HG02840 (cell line): ENCODE results near the gene ERCC1.
A peak's percentile ranks its signal among the peaks of the same experiment; 100 is the strongest.
"Not testable (repeated sequence)": the region's sequence is repeated elsewhere in the genome, so short reads cannot be mapped to it uniquely, and the experiment has no call there.

Experiments used
- ATAC-seq: cut with Tn5 transposase; IDR thresholded peaks from one replicate; pipeline ENCODE4 v1.9.1; 2021; ENCODE audit warnings: mild to moderate bottlenecking, moderate library complexity, moderate number of reproducible peaks; ENCODE audit not compliant: unreplicated experiment, low FRiP score

Gene ERCC1

DNA sequence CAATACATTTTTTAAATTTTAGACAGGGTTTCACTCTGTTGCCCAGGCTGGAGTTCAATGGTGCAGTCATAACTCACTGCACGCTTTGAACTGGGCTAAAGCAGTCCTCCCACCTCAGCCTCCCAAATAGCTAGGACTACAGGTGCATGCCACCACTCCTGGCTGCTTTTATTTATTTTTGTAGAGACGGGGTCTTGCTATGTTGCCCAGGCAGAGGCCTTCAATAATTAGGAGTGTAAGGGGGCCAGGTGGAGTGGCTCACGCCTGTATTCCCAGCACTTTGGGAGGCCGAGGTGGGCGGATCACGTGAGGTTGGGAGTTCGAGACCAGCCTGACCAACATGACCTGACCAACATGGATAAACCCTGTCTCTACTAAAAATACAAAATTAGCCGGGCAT, 8.8 kb upstream of the ERCC1 start:
- ATAC-seq, result not testable (repeated sequence)

- ATAC-seq, result not testable (repeated sequence)
These were observed 7.3 kb upstream of the ERCC1 start for GRCh38 chr19:45431008-45431407.

GRCh38 chr19:45429896-45430295, 6.2 kb upstream of the ERCC1 start:
- ATAC-seq, result not testable (repeated sequence)

DNA sequence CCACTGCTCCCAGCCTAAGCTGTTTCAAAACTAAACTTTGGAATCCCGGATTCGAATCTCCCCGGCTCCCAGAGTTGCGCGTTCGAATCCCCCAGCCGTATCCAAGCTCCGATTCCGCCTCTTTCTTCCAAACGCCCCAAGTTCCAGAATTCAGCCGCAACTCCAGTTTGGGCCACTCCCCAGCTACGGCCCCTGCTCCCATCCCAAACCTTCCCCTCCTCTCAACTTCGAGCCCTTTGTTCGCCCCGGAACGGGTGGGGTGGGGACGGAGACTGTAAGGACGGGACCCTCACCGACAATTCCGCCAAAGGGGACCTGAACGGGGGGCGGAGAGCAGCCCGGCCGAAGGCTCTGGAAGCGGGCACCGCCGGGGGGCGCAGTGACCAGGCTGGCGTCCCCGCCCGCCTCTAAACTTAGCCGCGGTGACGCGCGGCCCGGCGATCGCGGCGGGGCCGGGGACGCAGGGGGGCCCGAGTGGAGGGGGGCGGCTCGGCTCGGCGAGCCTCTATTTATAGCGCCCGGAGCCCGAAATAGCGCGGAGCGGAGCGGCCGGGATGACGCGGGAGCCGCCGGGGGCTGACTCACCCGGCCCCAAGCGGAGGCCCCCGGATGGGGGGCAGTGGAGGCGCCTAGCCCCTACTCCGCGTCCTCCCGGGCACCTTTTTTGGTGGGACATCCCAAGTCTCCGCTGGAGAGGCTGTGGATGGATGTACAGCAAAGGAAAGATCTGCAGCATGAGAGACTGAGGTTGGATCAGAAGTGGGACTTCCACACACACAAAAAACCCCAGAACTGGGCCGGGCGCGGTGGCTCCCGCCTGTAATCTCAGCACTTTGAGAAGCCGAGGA, 4.9 kb upstream of the ERCC1 start:
- ATAC-seq, result no peak

GRCh38 chr19:45424191-45425058, 708 bp upstream of the ERCC1 start:
- peak; percentile 11 for ATAC-seq

DNA sequence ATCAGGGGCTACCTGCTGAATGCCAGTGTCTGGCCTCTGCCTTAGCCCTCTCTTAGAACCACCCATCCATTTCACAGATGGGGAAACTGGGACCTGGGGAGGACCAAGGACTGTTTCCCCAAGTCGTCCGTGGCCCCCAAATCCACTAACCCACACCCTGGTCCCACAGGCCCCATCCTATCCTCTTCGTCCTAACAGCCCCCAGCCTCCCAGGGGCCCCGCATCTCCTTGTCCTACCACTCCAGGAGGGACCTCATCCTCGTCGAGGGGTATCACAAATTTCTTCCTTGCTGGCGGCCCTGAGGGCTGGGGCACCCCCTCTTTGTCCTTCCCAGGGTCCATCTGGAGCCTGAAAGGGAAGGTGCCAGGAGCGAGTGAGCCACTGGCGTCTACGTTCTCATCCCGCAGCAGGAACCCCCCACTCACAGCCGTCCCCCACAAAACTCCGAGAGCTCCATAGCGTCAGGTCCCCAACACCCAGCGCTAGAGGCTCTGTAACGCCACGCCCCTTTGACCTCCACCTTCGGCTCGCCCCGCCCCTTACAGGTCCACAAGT, 606 bp downstream of the ERCC1 start:
- no peak for ATAC-seq

GRCh38 chr19:45421947-45422498, 1.7 kb downstream of the ERCC1 start:
- ATAC-seq, result no peak

DNA sequence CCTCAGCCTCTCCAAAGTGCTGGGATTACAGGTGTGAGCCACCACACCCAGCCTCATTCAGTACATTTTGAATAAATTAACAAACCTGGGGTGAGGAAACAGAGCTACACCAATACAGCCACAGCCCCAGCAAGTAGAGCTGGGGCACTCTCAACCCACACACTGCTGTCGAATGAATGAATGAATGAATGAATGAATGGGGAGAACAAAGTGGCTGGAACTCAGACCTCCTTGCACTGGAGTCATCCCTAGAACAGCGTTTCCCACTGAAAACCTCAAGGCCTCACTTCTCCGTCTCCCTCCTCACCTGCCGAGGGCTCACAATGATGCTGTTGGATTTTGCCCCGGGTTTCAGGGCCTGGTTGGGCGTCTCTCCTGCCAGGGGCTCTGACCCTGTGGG, 2.8 kb downstream of the ERCC1 start:
- no peak for ATAC-seq

DNA sequence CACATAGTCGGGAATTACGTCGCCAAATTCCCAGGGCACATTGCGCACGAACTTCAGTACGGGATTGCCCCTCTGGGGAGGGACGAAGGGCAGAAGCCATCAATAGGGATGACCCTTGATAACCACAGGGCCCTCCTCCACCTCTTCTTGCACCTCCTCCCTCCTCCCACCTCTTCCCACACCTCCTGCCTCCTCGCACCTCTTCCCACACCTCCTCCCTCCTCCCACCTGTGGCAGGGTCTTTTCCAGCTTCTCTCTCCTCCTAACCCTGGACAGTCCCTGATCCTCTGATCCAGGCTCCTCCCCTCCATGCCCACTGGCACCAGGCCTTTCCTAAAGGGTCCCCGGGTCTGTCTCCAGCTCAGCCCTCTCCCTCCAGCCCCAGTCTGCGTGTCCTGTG, 3.4 kb downstream of the ERCC1 start:
- no peak for ATAC-seq

GRCh38 chr19:45419895-45420294, 3.8 kb downstream of the ERCC1 start:
- no peak for ATAC-seq

GRCh38 chr19:45419396-45419795, 4.3 kb downstream of the ERCC1 start:
- peak; percentile 41 for ATAC-seq

- ATAC-seq, result no peak
These were observed 4.9 kb downstream of the ERCC1 start for GRCh38 chr19:45418802-45419201.

GRCh38 chr19:45417151-45417550, 6.6 kb downstream of the ERCC1 start:
- ATAC-seq, result no peak

DNA sequence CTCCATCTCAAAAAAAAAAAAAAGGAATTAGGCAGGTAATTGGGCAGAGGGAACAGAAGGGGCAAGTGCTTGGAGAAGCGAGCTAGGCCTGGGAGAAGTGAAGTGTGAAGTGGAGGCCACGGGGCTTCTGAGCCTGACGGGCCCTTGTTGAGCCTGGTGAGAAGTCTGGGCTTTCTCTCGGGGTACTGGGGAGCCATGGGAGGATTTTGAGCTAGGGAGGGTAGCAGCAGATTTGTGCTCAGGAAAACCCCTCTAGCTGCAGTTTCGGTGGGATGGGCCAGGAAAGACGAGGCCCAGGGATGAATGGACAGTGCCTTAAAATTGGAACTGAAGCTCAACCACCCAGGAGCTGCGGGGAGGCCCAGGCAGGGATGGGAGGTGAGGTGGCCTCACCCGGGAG, 9.2 kb downstream of the ERCC1 start:
- ATAC-seq, result no peak

DNA sequence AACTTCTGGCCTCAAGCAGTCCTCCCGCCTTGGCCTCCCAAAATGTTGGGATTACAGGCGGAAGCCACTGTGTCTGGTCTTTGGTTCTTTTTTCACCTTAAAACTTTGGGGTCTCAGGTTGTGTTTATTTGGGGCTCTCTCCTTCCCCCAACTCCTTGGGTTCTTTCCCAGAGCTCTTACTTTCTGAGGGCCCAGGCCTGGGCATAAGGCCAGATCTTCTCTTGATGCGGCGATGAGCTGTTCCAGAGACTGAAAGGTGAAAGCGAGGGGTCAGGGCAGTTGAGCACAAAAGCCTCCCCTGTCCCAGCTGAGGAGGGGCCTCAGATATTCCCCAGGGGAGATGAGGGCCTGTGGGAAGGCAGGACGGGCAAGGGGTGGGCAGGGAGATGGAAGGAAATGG, 10.2 kb downstream of the ERCC1 start:
- no peak for ATAC-seq

DNA sequence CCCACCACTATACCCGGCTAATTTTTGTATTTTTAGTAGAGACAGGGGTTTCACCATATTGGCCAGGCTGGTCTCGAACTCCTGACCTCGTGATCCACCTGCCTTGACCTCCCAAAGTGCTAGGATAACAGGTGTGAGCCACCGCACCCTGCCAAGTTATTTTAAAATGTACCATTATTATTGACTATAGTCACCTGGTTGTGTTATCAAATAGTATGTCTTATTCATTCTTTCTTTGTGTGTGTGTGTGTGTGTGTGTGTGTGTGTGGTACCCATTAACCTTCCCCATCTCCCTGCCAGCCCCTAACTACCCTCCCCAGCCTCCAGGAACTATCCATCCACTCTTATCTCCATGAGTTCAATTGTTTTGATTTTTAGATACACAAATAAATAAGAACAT, 13.4 kb downstream of the ERCC1 start:
- not testable (repeated sequence) for ATAC-seq

DNA sequence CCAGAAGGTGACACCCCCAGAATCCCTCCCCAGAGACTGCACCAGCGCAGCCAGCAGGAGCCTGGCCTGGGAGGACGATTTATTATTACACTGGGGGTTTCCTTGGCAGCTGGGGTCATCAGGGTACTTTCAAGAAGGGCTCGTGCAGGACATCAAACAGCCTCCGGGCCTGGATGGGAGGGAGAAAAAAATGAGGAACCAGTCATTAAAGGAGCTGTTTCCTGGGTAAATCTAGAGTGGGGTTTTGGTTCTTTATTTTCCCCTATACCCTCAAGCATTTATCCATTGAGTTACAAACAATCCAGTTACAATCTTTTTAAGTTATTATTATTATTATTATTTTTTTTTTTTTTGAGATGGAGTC, 14.2 kb downstream of the ERCC1 start:
- no peak for ATAC-seq

DNA sequence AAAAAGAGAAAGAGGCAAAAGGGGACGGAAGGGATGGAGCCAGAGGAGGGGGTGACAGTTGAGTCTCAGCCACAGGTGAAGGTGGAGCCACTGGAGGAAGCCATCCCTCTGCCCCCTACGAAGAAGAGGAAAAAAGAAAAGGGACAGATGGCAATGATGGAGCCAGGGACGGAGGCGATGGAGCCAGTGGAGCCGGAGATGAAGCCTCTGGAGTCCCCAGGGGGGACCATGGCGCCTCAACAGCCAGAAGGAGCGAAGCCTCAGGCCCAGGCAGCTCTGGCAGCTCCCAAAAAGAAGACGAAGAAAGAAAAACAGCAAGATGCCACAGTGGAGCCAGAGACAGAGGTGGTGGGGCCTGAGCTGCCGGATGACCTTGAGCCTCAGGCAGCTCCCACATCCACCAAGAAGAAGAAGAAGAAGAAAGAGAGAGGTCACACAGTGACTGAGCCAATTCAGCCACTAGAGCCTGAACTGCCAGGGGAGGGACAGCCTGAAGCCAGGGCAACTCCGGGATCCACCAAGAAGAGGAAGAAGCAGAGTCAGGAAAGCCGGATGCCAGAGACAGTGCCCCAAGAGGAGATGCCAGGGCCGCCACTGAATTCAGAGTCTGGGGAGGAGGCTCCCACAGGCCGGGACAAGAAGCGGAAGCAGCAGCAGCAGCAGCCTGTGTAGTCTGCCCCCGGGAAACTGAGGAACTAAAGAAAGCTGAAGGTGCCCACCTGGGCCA, 14.7 kb downstream of the ERCC1 start:
- no peak for ATAC-seq

DNA sequence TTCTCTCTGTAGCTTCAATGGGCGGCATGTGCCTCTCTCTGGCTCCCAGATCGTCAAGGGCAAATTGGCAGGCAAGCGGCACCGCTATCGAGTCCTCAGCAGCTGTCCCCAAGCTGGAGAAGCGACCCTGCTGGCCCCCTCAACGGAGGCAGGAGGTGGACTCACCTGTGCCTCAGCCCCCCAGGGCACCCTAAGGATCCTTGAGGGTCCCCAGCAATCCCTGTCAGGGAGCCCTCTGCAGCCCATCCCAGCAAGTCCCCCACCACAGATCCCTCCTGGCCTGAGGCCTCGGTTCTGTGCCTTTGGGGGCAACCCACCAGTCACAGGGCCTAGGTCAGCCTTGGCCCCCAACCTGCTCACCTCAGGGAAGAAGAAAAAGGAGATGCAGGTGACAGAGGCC, 15.6 kb downstream of the ERCC1 start:
- ATAC-seq, result no peak

DNA sequence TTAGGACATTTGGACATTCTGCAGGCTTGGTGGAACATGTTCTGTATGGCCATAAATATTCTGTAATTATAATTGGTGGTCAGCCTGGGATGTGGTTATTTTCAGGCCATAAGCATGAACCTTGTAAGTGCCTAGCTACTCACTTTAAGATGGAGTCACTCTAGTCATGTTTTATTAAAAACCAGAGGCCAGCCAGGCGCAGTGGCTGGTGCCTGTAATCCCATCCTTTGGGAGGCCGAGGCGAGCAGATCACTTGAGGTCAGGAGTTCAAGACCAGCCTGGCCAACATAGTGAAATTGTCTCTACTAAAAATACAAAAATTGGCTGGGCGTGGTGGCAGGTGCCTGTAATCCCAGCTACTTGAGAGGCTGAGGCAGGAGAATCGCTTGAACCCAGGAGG, 16.1 kb downstream of the ERCC1 start:
- not testable (repeated sequence) for ATAC-seq

DNA sequence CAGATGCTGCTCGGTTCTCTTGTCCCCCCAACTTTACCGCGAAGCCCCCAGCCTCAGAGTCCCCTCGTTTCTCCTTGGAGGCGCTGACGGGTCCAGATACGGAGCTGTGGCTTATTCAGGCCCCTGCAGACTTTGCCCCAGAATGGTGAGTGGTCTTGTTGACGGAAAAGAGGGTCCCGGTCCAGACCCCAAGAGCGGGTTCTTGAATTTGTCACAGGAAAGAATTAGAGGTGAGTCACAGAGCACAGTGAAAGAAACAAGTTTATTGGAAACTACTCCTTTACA, 16.7 kb downstream of the ERCC1 start:
- ATAC-seq, result no peak
